ENCODE data around the gene ZBTB20. TPM values are rescaled to one million over a fixed set of nuclear protein-coding genes. Genes with fewer than 3 reads are reported as not detected.

The ZBTB20 gene
- total RNA-seq, 1 donor from 2014 or later = 30.4 TPM

- Mint-ChIP-seq H3K4me1 (peaks cover 30% of the 10 kb centered on the region), H3K36me3 (peaks cover 16% of the 10 kb centered on the region), H3K27ac (peak overlapping the region; percentile 55), H3K4me3 (no peak overlapping the region), H3K9me3 (peaks cover 25% of the 10 kb centered on the region), H3K27me3 (ENCODE audit: low read depth) (no peaks in the 10 kb centered on the region)
- DNase-seq (ENCODE audit: low spot score in 2 of 2, unreplicated experiment in 2 of 2) = no peak
- no peak for TF ChIP-seq CTCF (IDR thresholded peaks at IDR 0.05; ENCODE audit: unreplicated experiment)
Measured at GRCh38 chr3:115018694-115019093, 128.4 kb downstream of the ZBTB20 start.

- Mint-ChIP-seq H3K36me3 (peaks cover 14% of the 10 kb centered on the region), H3K4me3 (no peak overlapping the region), H3K4me1 (no peaks in the 10 kb centered on the region), H3K27me3 (ENCODE audit: low read depth) (no peaks in the 10 kb centered on the region), H3K9me3 (peaks cover 27% of the 10 kb centered on the region), H3K27ac (no peak overlapping the region)
- no peak for DNase-seq (ENCODE audit: low spot score in 2 of 2, unreplicated experiment in 2 of 2)
- TF ChIP-seq CTCF (IDR thresholded peaks at IDR 0.05; ENCODE audit: unreplicated experiment) = no peak
Measured at GRCh38 chr3:115007966-115008365, 139.1 kb downstream of the ZBTB20 start.

- DNase-seq (ENCODE audit: low spot score in 2 of 2, unreplicated experiment in 2 of 2) = no peak
- no peak overlapping the region for H3K27ac Mint-ChIP-seq
- peaks cover 13% of the 10 kb centered on the region for H3K36me3 Mint-ChIP-seq
- no peak overlapping the region for H3K4me3 Mint-ChIP-seq
- H3K9me3 Mint-ChIP-seq = peaks cover 14% of the 10 kb centered on the region
- no peaks in the 10 kb centered on the region for H3K27me3 Mint-ChIP-seq (ENCODE audit: low read depth)
- TF ChIP-seq CTCF (IDR thresholded peaks at IDR 0.05; ENCODE audit: unreplicated experiment) = no peak
- H3K4me1 Mint-ChIP-seq = no peaks in the 10 kb centered on the region
Measured at GRCh38 chr3:115004201-115005140, 142.6 kb downstream of the ZBTB20 start.

- H3K27ac Mint-ChIP-seq = no peak overlapping the region
- TF ChIP-seq CTCF (IDR thresholded peaks at IDR 0.05; ENCODE audit: unreplicated experiment) = no peak
Measured at GRCh38 chr3:114998971-114999579, 148.0 kb downstream of the ZBTB20 start.

GRCh38 chr3:114994554-114995341, 152.3 kb downstream of the ZBTB20 start:
- DNase-seq (ENCODE audit: low spot score in 2 of 2, unreplicated experiment in 2 of 2) = no peak
- Mint-ChIP-seq H3K36me3 (peaks cover 15% of the 10 kb centered on the region), H3K4me1 (peaks cover 2% of the 10 kb centered on the region), H3K4me3 (no peak overlapping the region), H3K27me3 (ENCODE audit: low read depth) (no peaks in the 10 kb centered on the region), H3K27ac (no peak overlapping the region), H3K9me3 (peaks cover 35% of the 10 kb centered on the region)
- no peak for TF ChIP-seq CTCF (IDR thresholded peaks at IDR 0.05; ENCODE audit: unreplicated experiment)

More at GRCh38 chr3:114998971-114999579, 148.0 kb downstream of the ZBTB20 start:
- Mint-ChIP-seq H3K4me1 (peaks cover 2% of the 10 kb centered on the region), H3K9me3 (peaks cover 23% of the 10 kb centered on the region), H3K36me3 (peaks cover 16% of the 10 kb centered on the region), H3K4me3 (no peak overlapping the region), H3K27me3 (ENCODE audit: low read depth) (no peaks in the 10 kb centered on the region)
- no peak for DNase-seq (ENCODE audit: low spot score in 2 of 2, unreplicated experiment in 2 of 2)

Data from mesothelial cell of epicardium (in vitro differentiated cells).